Measurements from ENCODE around the gene LDLRAD1. TPM values are rescaled to one million over a fixed set of nuclear protein-coding genes. Genes with fewer than 3 reads are reported as not detected.
"Not testable (repeated sequence)": the region's sequence is repeated elsewhere in the genome, so short reads cannot be mapped to it uniquely, and the experiment has no call there.

The LDLRAD1 gene
- total RNA-seq, 1 experiment from 2014 or later, result not detected

DNA sequence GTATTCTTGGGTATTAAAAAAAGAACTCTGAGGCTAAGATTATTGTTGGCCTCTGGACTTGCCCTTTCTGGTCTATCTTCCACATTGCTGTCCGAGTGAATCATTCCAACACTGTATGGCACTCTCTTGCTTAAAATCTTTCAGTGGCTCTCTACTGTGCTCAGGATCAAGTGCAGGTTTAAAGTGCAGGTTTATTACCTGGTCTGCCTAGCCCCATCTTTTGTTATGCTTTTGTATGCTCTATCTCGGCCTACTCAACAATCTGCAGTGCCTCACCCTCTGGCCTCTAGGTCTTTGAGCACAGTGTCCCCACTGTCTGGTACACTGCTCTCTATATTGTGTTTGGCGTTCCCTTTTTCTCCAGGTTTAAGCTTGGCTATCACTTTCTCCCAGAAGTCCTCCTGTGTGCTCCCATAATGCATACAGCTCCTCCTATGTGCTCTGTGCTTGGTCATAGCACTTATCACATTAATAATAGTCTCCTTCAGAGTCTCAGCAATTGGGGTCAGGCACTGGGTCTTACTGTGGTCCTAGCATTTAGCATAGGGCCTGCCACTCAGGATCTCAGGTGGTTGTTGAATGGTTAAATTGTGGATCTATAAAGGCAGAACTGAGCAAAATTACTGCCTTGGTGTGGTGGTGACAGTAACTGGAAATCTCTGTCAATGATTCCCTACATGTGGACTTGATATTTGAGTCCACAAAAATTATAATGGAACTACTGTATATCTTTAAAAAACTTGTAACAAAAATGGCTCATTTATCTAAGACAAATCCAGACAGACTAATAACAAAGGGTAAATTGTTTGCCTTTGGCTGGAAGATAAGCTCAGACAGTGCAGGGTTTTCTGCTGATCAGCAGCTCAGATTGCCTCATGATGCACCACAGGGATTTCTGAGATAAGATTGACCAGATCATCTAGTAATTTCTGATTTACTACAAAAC lies 10.6 kb upstream of the LDLRAD1 start:
- no peak for TF ChIP-seq SIN3A (IDR thresholded peaks at IDR 0.05; ENCODE audit: borderline replicate concordance, insufficient read depth, low read depth, low read length)
- in situ Hi-C loops (cut with HindIII; ENCODE audit: low pct_unique_long_range_greater_than_20kb, low sequenced_read_pairs), result no loop called here
- ChIA-PET POLR2A (no interaction called here), CTCF (no interaction called here)
- Histone ChIP-seq H3K36me3 (ENCODE audit: control insufficient read depth, insufficient read depth, low read length) (no peaks in the 10 kb centered on the region; the same call in 1 of the 2 replicates), H3K27me3 (ENCODE audit: control insufficient read depth, insufficient read depth, low read length) (no peaks in the 10 kb centered on the region), H3K9me3 (ENCODE audit: control insufficient read depth, insufficient read depth, low read depth, low read length) (no peaks in the 10 kb centered on the region), H3K27ac (ENCODE audit: low read length) (no peak overlapping the region), H3K4me1 (ENCODE audit: control insufficient read depth, insufficient read depth, low read length) (no peaks in the 10 kb centered on the region), H3K4me3 (ENCODE audit: low read depth in 2 of 2, low read length in 2 of 2) (no peak overlapping the region)
- ATAC-seq, result no peak
- no TSS peak for BruUV-seq (replicated peaks)
- DNase-seq (ENCODE audit: low read depth, low spot score), result no peak
- intact Hi-C loops (cut with micrococcal nuclease; ENCODE audit: unreplicated experiment), result no loop called here

DNA sequence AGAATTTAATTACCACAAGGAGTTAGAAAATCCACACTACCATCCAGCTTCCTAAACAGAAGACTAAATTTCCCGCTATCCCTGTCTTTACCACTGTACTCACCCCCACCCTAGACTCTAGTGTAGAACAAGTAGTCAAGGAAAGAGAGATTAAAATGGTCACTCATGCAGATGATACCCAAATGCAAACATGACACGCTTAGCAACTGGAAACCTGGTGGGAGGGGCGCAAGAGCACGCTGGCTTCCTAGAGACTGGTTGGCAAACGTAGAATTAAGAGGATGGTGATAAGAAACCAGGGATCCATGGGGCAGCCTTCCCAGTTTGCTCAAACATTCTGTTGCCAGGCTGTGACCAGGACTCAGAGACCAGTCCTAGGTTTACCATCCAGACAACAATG lies 9.9 kb upstream of the LDLRAD1 start:
- ATAC-seq, result no peak

DNA sequence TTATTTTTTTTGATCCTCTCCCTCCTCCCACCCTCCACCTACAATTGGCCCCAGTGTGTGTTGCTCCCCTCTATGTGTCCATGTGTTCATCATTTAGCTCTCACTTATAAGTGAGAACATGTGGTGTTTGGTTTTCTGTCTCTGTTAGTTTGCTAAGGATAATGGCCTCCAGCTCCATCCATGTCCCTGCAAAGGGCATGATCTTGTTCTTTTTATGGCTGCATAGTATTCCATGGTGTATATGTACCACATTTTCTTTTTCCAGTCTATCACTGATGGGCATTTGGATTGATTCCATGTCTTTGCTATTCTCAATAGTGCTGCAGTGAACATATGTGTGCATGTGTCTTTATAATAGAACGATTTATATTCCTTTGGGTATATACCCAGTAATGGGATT lies 6.8 kb upstream of the LDLRAD1 start:
- in situ Hi-C loops (cut with HindIII; ENCODE audit: low pct_unique_long_range_greater_than_20kb, low sequenced_read_pairs); H3K4me3 ChIP-seq (ENCODE audit: low read depth in 2 of 2, low read length in 2 of 2); H3K36me3 ChIP-seq (ENCODE audit: control insufficient read depth, insufficient read depth, low read length); POLR2A ChIA-PET; H3K4me1 ChIP-seq (ENCODE audit: control insufficient read depth, insufficient read depth, low read length); ATAC-seq; H3K9me3 ChIP-seq (ENCODE audit: control insufficient read depth, insufficient read depth, low read depth, low read length); H3K27ac ChIP-seq (ENCODE audit: low read length); H3K27me3 ChIP-seq (ENCODE audit: control insufficient read depth, insufficient read depth, low read length); intact Hi-C loops (cut with micrococcal nuclease; ENCODE audit: unreplicated experiment); DNase-seq (ENCODE audit: low read depth, low spot score); BruUV-seq (replicated peaks); CTCF ChIA-PET: not testable (repeated sequence)

More for the DNA sequence above, 9.9 kb upstream of the LDLRAD1 start:
- no TSS peak for BruUV-seq (replicated peaks)
- no peak for DNase-seq (ENCODE audit: low read depth, low spot score)
- Histone ChIP-seq H3K36me3 (ENCODE audit: control insufficient read depth, insufficient read depth, low read length) (no peaks in the 10 kb centered on the region; the same call in 1 of the 2 replicates), H3K4me1 (ENCODE audit: control insufficient read depth, insufficient read depth, low read length) (no peaks in the 10 kb centered on the region), H3K9me3 (ENCODE audit: control insufficient read depth, insufficient read depth, low read depth, low read length) (no peaks in the 10 kb centered on the region), H3K4me3 (ENCODE audit: low read depth in 2 of 2, low read length in 2 of 2) (no peak overlapping the region), H3K27me3 (ENCODE audit: control insufficient read depth, insufficient read depth, low read length) (no peaks in the 10 kb centered on the region), H3K27ac (ENCODE audit: low read length) (no peak overlapping the region)
- in situ Hi-C loops (cut with HindIII; ENCODE audit: low pct_unique_long_range_greater_than_20kb, low sequenced_read_pairs) (no loop called here), intact Hi-C loops (cut with micrococcal nuclease; ENCODE audit: unreplicated experiment) (no loop called here)
- TF ChIP-seq SIN3A (IDR thresholded peaks at IDR 0.05; ENCODE audit: borderline replicate concordance, insufficient read depth, low read depth, low read length) (no peak), TCF7L2 (IDR thresholded peaks at IDR 0.05; ENCODE audit: low read depth, low read length) (no peak), POLR2AphosphoS5 (IDR thresholded peaks at IDR 0.05; ENCODE audit: low read depth, low read length) (no peak)
- TF ChIP-seq, protein P1, sequence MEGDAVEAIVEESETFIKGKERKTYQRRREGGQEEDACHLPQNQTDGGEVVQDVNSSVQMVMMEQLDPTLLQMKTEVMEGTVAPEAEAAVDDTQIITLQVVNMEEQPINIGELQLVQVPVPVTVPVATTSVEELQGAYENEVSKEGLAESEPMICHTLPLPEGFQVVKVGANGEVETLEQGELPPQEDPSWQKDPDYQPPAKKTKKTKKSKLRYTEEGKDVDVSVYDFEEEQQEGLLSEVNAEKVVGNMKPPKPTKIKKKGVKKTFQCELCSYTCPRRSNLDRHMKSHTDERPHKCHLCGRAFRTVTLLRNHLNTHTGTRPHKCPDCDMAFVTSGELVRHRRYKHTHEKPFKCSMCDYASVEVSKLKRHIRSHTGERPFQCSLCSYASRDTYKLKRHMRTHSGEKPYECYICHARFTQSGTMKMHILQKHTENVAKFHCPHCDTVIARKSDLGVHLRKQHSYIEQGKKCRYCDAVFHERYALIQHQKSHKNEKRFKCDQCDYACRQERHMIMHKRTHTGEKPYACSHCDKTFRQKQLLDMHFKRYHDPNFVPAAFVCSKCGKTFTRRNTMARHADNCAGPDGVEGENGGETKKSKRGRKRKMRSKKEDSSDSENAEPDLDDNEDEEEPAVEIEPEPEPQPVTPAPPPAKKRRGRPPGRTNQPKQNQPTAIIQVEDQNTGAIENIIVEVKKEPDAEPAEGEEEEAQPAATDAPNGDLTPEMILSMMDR (IDR thresholded peaks at IDR 0.05), result no peak
- TF ChIP-seq, protein P2, sequence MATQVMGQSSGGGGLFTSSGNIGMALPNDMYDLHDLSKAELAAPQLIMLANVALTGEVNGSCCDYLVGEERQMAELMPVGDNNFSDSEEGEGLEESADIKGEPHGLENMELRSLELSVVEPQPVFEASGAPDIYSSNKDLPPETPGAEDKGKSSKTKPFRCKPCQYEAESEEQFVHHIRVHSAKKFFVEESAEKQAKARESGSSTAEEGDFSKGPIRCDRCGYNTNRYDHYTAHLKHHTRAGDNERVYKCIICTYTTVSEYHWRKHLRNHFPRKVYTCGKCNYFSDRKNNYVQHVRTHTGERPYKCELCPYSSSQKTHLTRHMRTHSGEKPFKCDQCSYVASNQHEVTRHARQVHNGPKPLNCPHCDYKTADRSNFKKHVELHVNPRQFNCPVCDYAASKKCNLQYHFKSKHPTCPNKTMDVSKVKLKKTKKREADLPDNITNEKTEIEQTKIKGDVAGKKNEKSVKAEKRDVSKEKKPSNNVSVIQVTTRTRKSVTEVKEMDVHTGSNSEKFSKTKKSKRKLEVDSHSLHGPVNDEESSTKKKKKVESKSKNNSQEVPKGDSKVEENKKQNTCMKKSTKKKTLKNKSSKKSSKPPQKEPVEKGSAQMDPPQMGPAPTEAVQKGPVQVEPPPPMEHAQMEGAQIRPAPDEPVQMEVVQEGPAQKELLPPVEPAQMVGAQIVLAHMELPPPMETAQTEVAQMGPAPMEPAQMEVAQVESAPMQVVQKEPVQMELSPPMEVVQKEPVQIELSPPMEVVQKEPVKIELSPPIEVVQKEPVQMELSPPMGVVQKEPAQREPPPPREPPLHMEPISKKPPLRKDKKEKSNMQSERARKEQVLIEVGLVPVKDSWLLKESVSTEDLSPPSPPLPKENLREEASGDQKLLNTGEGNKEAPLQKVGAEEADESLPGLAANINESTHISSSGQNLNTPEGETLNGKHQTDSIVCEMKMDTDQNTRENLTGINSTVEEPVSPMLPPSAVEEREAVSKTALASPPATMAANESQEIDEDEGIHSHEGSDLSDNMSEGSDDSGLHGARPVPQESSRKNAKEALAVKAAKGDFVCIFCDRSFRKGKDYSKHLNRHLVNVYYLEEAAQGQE (IDR thresholded peaks at IDR 0.05; ENCODE audit: insufficient read depth in 1 of 2, low read depth in 2 of 2, low read length in 1 of 2), result no peak
- CTCF ChIA-PET, result no interaction called here
- POLR2A ChIA-PET, result interaction anchor here (0.6 kb wide), 1 partner anchor 82 kb away, joined by 6 read pairs; the partner anchor contains the start of gene IFT25

Data from Panc1 (cell line).